ENCODE data around the gene PRKAG2. TPM values are rescaled to one million over a fixed set of nuclear protein-coding genes. Genes with fewer than 3 reads are reported as not detected.

Gene PRKAG2
- total and polyA plus RNA-seq, 9 donors: 9.3 to 37.7 (median 22.6) TPM

GRCh38 chr7:151821226-151821625, 55.7 kb downstream of the PRKAG2 start:
- no peaks in the 10 kb centered on the region for H3K9me3 ChIP-seq

GRCh38 chr7:151820491-151821105, 56.3 kb downstream of the PRKAG2 start:
- Histone ChIP-seq H3K27me3 (no peaks in the 10 kb centered on the region), H3K4me3 (no peak overlapping the region), H3K4me1 (ENCODE audit: insufficient read depth) (peaks cover 7% of the 10 kb centered on the region), H3K36me3 (no peaks in the 10 kb centered on the region), H3K27ac (no peak overlapping the region), H3K9me3 (no peaks in the 10 kb centered on the region)
- intact Hi-C loops (cut with DNase I): no loop called here
- no peak for DNase-seq
- TF ChIP-seq CTCF (IDR thresholded peaks at IDR 0.05): no peak
- 76 to 96% (median 85%) methylated on average over 14 to 19 of the region's 19 CpGs for WGBS, 3 donors

More at GRCh38 chr7:151821226-151821625, 55.7 kb downstream of the PRKAG2 start:
- DNase-seq: no peak
- WGBS, 3 donors: 91 to 100% (median 95%) methylated on average over 4 of the region's 4 CpGs
- H3K27ac ChIP-seq: no peak overlapping the region
- no peaks in the 10 kb centered on the region for H3K36me3 ChIP-seq
- peaks cover 7% of the 10 kb centered on the region for H3K4me1 ChIP-seq (ENCODE audit: insufficient read depth)
- TF ChIP-seq EP300 (IDR thresholded peaks at IDR 0.05): no peak
- TF ChIP-seq POLR2A (IDR thresholded peaks at IDR 0.05): no peak
- TF ChIP-seq CTCF (IDR thresholded peaks at IDR 0.05): no peak
- H3K4me3 ChIP-seq: no peak overlapping the region
- no peaks in the 10 kb centered on the region for H3K27me3 ChIP-seq
- intact Hi-C loops (cut with DNase I): no loop called here

- TF ChIP-seq CTCF (IDR thresholded peaks at IDR 0.05) (no peak), POLR2A (IDR thresholded peaks at IDR 0.05) (no peak), EP300 (IDR thresholded peaks at IDR 0.05) (no peak)
- H3K36me3 ChIP-seq: no peaks in the 10 kb centered on the region
- 42 to 53% (median 46%) methylated on average over 8 of the region's 8 CpGs for WGBS, 3 donors
- no peak overlapping the region for H3K27ac ChIP-seq
- intact Hi-C loops (cut with DNase I): no loop called here
- no peak overlapping the region for H3K4me3 ChIP-seq
- H3K9me3 ChIP-seq: no peaks in the 10 kb centered on the region
- peaks cover 7% of the 10 kb centered on the region for H3K4me1 ChIP-seq (ENCODE audit: insufficient read depth)
- DNase-seq: no peak
- H3K27me3 ChIP-seq: no peaks in the 10 kb centered on the region
These were observed 57.0 kb downstream of the PRKAG2 start for GRCh38 chr7:151819866-151820265.

GRCh38 chr7:151818674-151819519, 58.0 kb downstream of the PRKAG2 start:
- no peak overlapping the region for H3K4me3 ChIP-seq
- intact Hi-C loops (cut with DNase I): no loop called here
- DNase-seq: no peak
- H3K36me3 ChIP-seq: no peaks in the 10 kb centered on the region
- H3K27ac ChIP-seq: no peak overlapping the region
- WGBS, 3 donors: 72 to 85% (median 76%) methylated on average over 18 of the region's 18 CpGs
- H3K9me3 ChIP-seq: no peaks in the 10 kb centered on the region
- peaks cover 3% of the 10 kb centered on the region for H3K4me1 ChIP-seq (ENCODE audit: insufficient read depth)
- no peak for TF ChIP-seq CTCF (IDR thresholded peaks at IDR 0.05)
- TF ChIP-seq POLR2A (IDR thresholded peaks at IDR 0.05): no peak
- TF ChIP-seq EP300 (IDR thresholded peaks at IDR 0.05): no peak
- no peaks in the 10 kb centered on the region for H3K27me3 ChIP-seq
